SU-DHL-6 (cell line): ENCODE measurements around the gene MAP3K1.

Experiments used
- H2AFZ ChIP-seq: fragments of 200-600 bp; sonication (generic); 2 replicates; pipeline ENCODE4 v1.6.1; 2014; ENCODE audit warnings: low read depth, mild to moderate bottlenecking, moderate library complexity, mixed read lengths, antibody characterized with exemption, low read length; ENCODE audit not compliant: severe bottlenecking
- H3F3A ChIP-seq: fragments of 200-600 bp; shearing (Covaris generic); 2 replicates; pipeline ENCODE4 v1.6.0; 2016; ENCODE audit warnings: antibody characterized with exemption, mild to moderate bottlenecking; ENCODE audit not compliant: insufficient read depth
- H3K27ac ChIP-seq: fragments of 200-600 bp; sonication (generic); 2 replicates; pipeline ENCODE4 v1.5.1; 2016; ENCODE audit warnings: low read depth, mild to moderate bottlenecking, low read length, moderate library complexity, mixed read lengths
- H3K27me3 ChIP-seq: fragments of 200-600 bp; sonication (generic), shearing (Covaris generic); 2 replicates; pipeline ENCODE4 v1.6.0; 2014; ENCODE audit warnings: mild to moderate bottlenecking, low read length
- H3K36me3 ChIP-seq: fragments of 200-600 bp; sonication (generic); 2 replicates; pipeline ENCODE4 v1.6.1; 2014; ENCODE audit warnings: mild to moderate bottlenecking, low read length, mixed read lengths
- H3K4me2 ChIP-seq: fragments of 300-600, 200-600 bp; shearing (Covaris generic), sonication (generic); 2 replicates; pipeline ENCODE4 v1.6.0; 2014; ENCODE audit warnings: low read length, low read depth, mild to moderate bottlenecking; ENCODE audit not compliant: poor library complexity, severe bottlenecking
- H3K4me3 ChIP-seq: fragments of 200-600 bp; sonication (generic); 2 replicates; pipeline ENCODE4 v1.5.1; 2014; ENCODE audit warnings: antibody characterized with exemption, low read length, mild to moderate bottlenecking, mixed read lengths; ENCODE audit not compliant: insufficient read depth, poor library complexity, severe bottlenecking
- H3K79me2 ChIP-seq: fragments of 200-600 bp; sonication (generic); 2 replicates; pipeline ENCODE4 v1.6.1; 2014; ENCODE audit warnings: mild to moderate bottlenecking, low read length, moderate library complexity; ENCODE audit not compliant: insufficient read depth
- H3K9ac ChIP-seq: fragments of 200-600 bp; sonication (generic); 2 replicates; pipeline ENCODE4 v1.7.0; 2014; ENCODE audit warnings: mild to moderate bottlenecking, low read length
- H3K9me2 ChIP-seq: fragments of 200-600 bp; sonication (generic); replicated peaks from 2 replicates; pipeline ENCODE4 v1.6.1; 2014; ENCODE audit warnings: low read length; ENCODE audit not compliant: insufficient read depth
- H3K9me3 ChIP-seq: fragments of 200-600 bp; sonication (generic); 2 replicates; pipeline ENCODE4 v1.6.1; 2014; ENCODE audit warnings: low read length, mixed read lengths; ENCODE audit not compliant: insufficient read depth
- H4K20me1 ChIP-seq: fragments of 200-600 bp; sonication (generic); 2 replicates; pipeline ENCODE4 v1.6.1; 2014; ENCODE audit warnings: low read depth, mild to moderate bottlenecking, antibody characterized with exemption, low read length, moderate library complexity, mixed read lengths
- EZH2phosphoT487 ChIP-seq: fragments of 200-600 bp; sonication (generic), shearing (Covaris generic); conservative IDR thresholded peaks from 2 replicates; pipeline ENCODE4 v1.6.1; 2018; ENCODE audit warnings: mild to moderate bottlenecking, antibody characterized with exemption, low read length, moderate library complexity, mixed read lengths
- TF ChIP-seq, protein P1 (sequence below): fragments of 200-600 bp; sonication (generic); IDR thresholded peaks from one replicate; pipeline ENCODE4 v1.5.1; 2017; ENCODE audit warnings: antibody characterized with exemption, mild to moderate bottlenecking, low read length, moderate library complexity; ENCODE audit not compliant: insufficient read depth, poor library complexity, severe bottlenecking

The MAP3K1 gene

DNA sequence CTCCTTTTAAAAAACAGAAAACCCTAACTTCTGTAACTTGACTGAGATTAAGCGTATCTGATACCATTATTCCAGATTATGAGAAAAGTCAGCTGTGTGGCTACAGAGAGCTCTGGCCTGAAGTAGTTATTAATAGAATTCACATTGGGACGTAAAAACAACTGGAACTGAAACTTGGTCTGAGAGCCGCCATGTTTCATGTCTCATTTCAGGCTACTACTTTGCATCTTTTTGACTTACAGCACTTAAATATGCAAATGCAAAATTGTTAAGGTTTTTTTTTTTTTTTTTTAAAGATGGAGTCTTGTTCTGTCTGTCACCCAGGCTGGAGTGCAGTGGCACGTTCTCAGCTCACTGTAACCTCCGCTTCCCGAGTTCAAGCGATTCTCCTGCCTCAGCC lies 25.2 kb downstream of the MAP3K1 start:
- Histone ChIP-seq H3K4me3 (no peak overlapping the region), H3K27me3 (no peaks in the 10 kb centered on the region), H3K9ac (no peak overlapping the region), H3F3A (no peaks in the 10 kb centered on the region), H3K4me2 (no peak overlapping the region), H3K9me2 (no peaks in the 10 kb centered on the region), H4K20me1 (peaks cover 18% of the 10 kb centered on the region), H3K36me3 (no peaks in the 10 kb centered on the region), H3K9me3 (no peaks in the 10 kb centered on the region), H3K79me2 (peaks cover 57% of the 10 kb centered on the region), H2AFZ (no peak overlapping the region), H3K27ac (no peak overlapping the region)
- no peak for TF ChIP-seq EZH2phosphoT487

DNA sequence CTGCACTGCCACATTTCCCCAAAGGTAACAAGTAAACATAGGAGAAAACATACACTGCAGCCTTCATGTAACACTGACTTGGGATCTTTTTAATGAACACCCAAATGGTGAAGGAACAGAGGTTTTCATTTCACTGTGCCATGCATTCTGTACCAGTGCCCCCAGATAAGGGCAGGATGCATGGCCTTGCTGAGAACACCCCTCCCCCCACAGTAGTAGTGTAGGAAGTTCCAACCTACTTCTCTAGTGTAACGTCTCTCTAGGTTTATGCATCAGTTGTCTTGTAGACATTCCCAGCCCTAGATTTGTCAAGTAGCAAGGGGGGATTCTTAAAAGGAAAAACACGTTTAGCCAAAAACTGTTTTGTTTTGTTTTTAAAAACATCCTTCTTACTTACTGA lies 29.9 kb downstream of the MAP3K1 start:
- Histone ChIP-seq H3K4me2 (no peak overlapping the region), H3K9ac (no peak overlapping the region), H3K9me2 (no peaks in the 10 kb centered on the region), H2AFZ (no peak overlapping the region), H3K36me3 (no peaks in the 10 kb centered on the region), H4K20me1 (peaks cover 40% of the 10 kb centered on the region), H3K4me3 (no peak overlapping the region), H3K27me3 (no peaks in the 10 kb centered on the region), H3K9me3 (no peaks in the 10 kb centered on the region), H3K79me2 (peaks cover 84% of the 10 kb centered on the region), H3F3A (no peaks in the 10 kb centered on the region), H3K27ac (no peak overlapping the region)
- TF ChIP-seq, protein P1, sequence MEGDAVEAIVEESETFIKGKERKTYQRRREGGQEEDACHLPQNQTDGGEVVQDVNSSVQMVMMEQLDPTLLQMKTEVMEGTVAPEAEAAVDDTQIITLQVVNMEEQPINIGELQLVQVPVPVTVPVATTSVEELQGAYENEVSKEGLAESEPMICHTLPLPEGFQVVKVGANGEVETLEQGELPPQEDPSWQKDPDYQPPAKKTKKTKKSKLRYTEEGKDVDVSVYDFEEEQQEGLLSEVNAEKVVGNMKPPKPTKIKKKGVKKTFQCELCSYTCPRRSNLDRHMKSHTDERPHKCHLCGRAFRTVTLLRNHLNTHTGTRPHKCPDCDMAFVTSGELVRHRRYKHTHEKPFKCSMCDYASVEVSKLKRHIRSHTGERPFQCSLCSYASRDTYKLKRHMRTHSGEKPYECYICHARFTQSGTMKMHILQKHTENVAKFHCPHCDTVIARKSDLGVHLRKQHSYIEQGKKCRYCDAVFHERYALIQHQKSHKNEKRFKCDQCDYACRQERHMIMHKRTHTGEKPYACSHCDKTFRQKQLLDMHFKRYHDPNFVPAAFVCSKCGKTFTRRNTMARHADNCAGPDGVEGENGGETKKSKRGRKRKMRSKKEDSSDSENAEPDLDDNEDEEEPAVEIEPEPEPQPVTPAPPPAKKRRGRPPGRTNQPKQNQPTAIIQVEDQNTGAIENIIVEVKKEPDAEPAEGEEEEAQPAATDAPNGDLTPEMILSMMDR: no peak
- TF ChIP-seq EZH2phosphoT487: no peak

DNA sequence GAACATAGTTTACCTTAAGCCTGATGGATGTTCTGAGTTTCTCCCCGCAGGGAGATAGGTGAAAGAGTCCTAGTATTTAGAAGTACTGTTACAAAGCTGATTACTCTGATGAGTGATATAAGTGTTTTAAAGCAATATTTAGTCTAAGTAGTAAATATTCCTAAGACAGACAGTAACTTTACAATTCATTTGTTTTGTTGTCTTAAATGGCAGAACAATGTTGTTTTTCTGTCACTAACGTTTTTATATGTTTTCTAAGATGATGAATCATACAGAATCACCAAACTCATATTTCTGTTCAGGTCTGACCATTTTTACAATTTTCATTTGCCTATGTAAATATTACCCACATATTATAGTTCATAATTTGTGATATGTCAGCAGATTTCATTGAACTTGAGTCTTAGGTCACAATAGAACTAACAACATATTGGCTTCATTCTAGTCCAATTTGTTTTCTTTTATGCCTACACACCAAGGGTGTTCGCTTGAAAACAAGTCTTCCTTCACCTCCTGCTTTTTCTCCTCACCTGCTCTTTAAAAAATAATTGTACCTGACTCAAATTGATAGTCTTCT lies 30.6 kb downstream of the MAP3K1 start:
- H3K9me3 ChIP-seq: no peaks in the 10 kb centered on the region
- no peaks in the 10 kb centered on the region for H3K36me3 ChIP-seq
- no peak overlapping the region for H3K9ac ChIP-seq
- TF ChIP-seq, protein P1: no peak
- no peak for TF ChIP-seq EZH2phosphoT487
- H3K9me2 ChIP-seq: no peaks in the 10 kb centered on the region
- H3K27ac ChIP-seq: no peak overlapping the region
- peaks cover 83% of the 10 kb centered on the region for H3K79me2 ChIP-seq
- H3K4me2 ChIP-seq: no peak overlapping the region
- H2AFZ ChIP-seq: no peak overlapping the region
- no peaks in the 10 kb centered on the region for H3K27me3 ChIP-seq
- H4K20me1 ChIP-seq: peaks cover 40% of the 10 kb centered on the region
- no peaks in the 10 kb centered on the region for H3F3A ChIP-seq
- no peak overlapping the region for H3K4me3 ChIP-seq

DNA sequence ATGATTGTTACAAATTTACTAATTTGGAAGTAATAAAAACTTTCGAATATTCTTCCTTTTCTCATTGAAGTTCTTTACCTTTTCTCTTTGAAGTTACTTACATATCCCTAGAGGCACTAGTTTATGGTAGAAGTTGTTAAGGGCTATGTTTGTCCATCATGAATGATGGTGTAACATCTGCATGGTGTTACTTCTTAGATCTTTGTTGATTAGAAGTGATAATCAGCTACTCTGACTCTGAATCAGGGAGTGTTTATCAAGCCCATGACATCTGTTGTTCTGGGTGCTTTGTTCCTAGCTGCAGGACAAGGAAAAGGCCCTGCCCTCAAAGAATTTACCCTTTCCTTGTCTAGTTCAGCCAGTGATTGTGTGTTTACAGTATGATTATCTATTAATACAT lies 32.9 kb downstream of the MAP3K1 start:
- peaks cover 72% of the 10 kb centered on the region for H3K79me2 ChIP-seq
- H4K20me1 ChIP-seq: peaks cover 46% of the 10 kb centered on the region
- no peak overlapping the region for H3K27ac ChIP-seq

More for the DNA sequence above, 32.9 kb downstream of the MAP3K1 start:
- H3K9me3 ChIP-seq: no peaks in the 10 kb centered on the region
- no peaks in the 10 kb centered on the region for H3K36me3 ChIP-seq
- H3K9ac ChIP-seq: no peak overlapping the region
- TF ChIP-seq, protein P1: no peak
- no peak for TF ChIP-seq EZH2phosphoT487
- H3K27me3 ChIP-seq: no peaks in the 10 kb centered on the region
- no peak overlapping the region for H2AFZ ChIP-seq
- no peaks in the 10 kb centered on the region for H3F3A ChIP-seq
- H3K4me3 ChIP-seq: no peak overlapping the region
- no peak overlapping the region for H3K4me2 ChIP-seq
- H3K9me2 ChIP-seq: no peaks in the 10 kb centered on the region
